A673 (cell line): ENCODE measurements around the gene CAMTA2.

Experiments used
- EZH2 ChIP-seq: fragments of 200-600 bp; sonication (generic); IDR thresholded peaks from 2 replicates; pipeline ENCODE4 v1.6.1; 2017; ENCODE audit warnings: borderline replicate concordance, low read depth, mild to moderate bottlenecking, mixed read lengths, antibody characterized with exemption, low read length; ENCODE audit not compliant: poor library complexity, severe bottlenecking
- TF ChIP-seq, protein P1 (sequence below): fragments of 300-800, 200-600 bp; sonication (generic); conservative IDR thresholded peaks from 2 replicates; pipeline ENCODE4 v1.5.1; 2017; ENCODE audit warnings: low read depth, mild to moderate bottlenecking, antibody characterized with exemption, low read length, moderate library complexity, mixed read lengths

DNA sequence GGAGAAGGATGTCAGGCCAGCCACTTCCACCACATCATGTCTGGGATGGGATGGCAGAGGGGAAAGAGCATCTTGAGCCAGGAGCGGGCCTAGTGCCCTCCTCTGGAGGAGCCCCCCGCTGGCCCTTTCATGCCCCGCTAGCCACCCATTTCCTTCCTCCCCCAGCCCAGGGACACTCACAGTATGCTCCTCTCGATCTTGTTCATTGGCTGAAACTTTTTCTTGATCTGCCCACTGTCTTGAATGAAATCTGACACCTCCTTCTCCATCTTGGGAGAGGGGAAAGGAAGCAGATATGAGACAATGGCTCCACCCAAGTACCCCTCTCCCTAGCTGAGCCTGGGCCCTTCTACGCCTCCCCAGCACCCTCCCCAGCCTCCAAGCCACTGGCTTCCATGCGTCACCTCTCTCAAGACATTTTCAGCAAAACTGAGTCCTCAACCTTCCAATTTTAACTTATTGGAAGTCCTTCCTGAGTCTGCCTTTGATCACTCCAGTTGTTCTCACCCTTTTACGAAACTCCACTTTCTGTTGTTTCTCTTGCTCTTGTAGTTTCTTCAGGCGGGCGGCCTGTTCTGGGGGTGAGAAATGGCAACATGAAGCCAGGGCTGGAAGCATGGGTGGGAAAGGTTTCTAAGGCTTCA, 27.1 kb downstream of the CAMTA2 start:
- TF ChIP-seq, protein P1, sequence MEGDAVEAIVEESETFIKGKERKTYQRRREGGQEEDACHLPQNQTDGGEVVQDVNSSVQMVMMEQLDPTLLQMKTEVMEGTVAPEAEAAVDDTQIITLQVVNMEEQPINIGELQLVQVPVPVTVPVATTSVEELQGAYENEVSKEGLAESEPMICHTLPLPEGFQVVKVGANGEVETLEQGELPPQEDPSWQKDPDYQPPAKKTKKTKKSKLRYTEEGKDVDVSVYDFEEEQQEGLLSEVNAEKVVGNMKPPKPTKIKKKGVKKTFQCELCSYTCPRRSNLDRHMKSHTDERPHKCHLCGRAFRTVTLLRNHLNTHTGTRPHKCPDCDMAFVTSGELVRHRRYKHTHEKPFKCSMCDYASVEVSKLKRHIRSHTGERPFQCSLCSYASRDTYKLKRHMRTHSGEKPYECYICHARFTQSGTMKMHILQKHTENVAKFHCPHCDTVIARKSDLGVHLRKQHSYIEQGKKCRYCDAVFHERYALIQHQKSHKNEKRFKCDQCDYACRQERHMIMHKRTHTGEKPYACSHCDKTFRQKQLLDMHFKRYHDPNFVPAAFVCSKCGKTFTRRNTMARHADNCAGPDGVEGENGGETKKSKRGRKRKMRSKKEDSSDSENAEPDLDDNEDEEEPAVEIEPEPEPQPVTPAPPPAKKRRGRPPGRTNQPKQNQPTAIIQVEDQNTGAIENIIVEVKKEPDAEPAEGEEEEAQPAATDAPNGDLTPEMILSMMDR: no peak
- no peak for TF ChIP-seq EZH2
